CD14-positive monocyte (primary cell): ENCODE measurements around the gene MAT2A. TPM values are rescaled to one million over a fixed set of nuclear protein-coding genes. Genes with fewer than 3 reads are reported as not detected.

Experiments
- DNase-seq, 3 donors: peaks; one replicate each; pipeline ENCODE4 v3.0.0-alpha.2; 2011 to 2022
- H2AFZ ChIP-seq: 2 replicates; pipeline ENCODE4 v1.6.0; 2012; ENCODE audit warnings: mild to moderate bottlenecking, low read depth, low read length, inconsistent platforms; ENCODE audit not compliant: insufficient read depth, poor library complexity, severe bottlenecking
- H3K27ac ChIP-seq, 2 donors: 1 replicate in 1 of 2; 2 replicates in 1 of 2; pipeline ENCODE4 v1.5.1; 2012 to 2013; ENCODE audit warnings: low read length in 2 of 2, control low read depth in 1 of 2, inconsistent platforms in 1 of 2, low read depth in 1 of 2, mild to moderate bottlenecking in 1 of 2
- H3K27me3 ChIP-seq, 2 donors: one replicate each; pipeline versions ENCODE4 v1.6.0 to v1.6.1; 2011 to 2013; ENCODE audit warnings: low read length in 2 of 2; ENCODE audit not compliant: control insufficient read depth in 2 of 2, insufficient read depth in 2 of 2
- H3K36me3 ChIP-seq, 2 donors: replicated peaks in 1 of 2; 1 replicate in 1 of 2; 2 replicates in 1 of 2; pipeline versions ENCODE4 v1.5.1 to v1.6.1; 2012 to 2013; ENCODE audit warnings: low read length in 2 of 2, control low read depth in 1 of 2, inconsistent platforms in 1 of 2, mild to moderate bottlenecking in 1 of 2; ENCODE audit not compliant: insufficient read depth in 2 of 2, control insufficient read depth in 1 of 2
- H3K4me1 ChIP-seq, 2 donors: 1 replicate in 1 of 2; 2 replicates in 1 of 2; pipeline versions ENCODE4 v1.5.1 to v1.6.1; 2012 to 2013; ENCODE audit warnings: low read length in 2 of 2, control low read depth in 1 of 2, inconsistent platforms in 1 of 2, mild to moderate bottlenecking in 1 of 2, moderate library complexity in 1 of 2; ENCODE audit not compliant: insufficient read depth in 2 of 2, control insufficient read depth in 1 of 2
- H3K4me2 ChIP-seq: replicated peaks from 2 replicates; pipeline ENCODE3; 2012; ENCODE audit warnings: low read length, moderate library complexity, mild to moderate bottlenecking; ENCODE audit not compliant: poor library complexity, severe bottlenecking; ENCODE audit errors: extremely low read depth
- H3K4me3 ChIP-seq, 3 experiments: fragments of 200-600 bp in 1 of 3; sonication (generic) in 1 of 3; replicated peaks in 1 of 3; 1 replicate in 2 of 3; 2 replicates in 1 of 3; pipeline ENCODE4 v1.5.1; 2011 to 2013; ENCODE audit warnings: low read length in 3 of 3, mild to moderate bottlenecking in 3 of 3, control low read depth in 2 of 3, low read depth in 2 of 3, inconsistent platforms in 1 of 3, moderate library complexity in 1 of 3
- H3K79me2 ChIP-seq: 2 replicates; pipeline ENCODE4 v1.6.0; 2012; ENCODE audit warnings: mild to moderate bottlenecking, control low read depth, inconsistent platforms, low read length, moderate library complexity; ENCODE audit not compliant: insufficient read depth
- H3K9ac ChIP-seq: 2 replicates; pipeline ENCODE4 v1.6.0; 2017; ENCODE audit warnings: low read length, mild to moderate bottlenecking; ENCODE audit not compliant: insufficient read depth, poor library complexity, severe bottlenecking
- H3K9me3 ChIP-seq, 2 donors: replicated peaks in 1 of 2; 1 replicate in 1 of 2; 2 replicates in 1 of 2; pipeline versions ENCODE4 v1.5.1 to v1.6.1; 2012 to 2013; ENCODE audit warnings: low read length in 2 of 2, control low read depth in 1 of 2; ENCODE audit not compliant: control insufficient read depth in 1 of 2, insufficient read depth in 1 of 2
- H4K20me1 ChIP-seq: 2 replicates; pipeline ENCODE4 v1.6.0; 2012; ENCODE audit warnings: mild to moderate bottlenecking, low read length, control low read depth, moderate library complexity; ENCODE audit not compliant: insufficient read depth
- H3K27ac Mint-ChIP-seq, 7 donors: one replicate each; pipeline ENCODE4 v1.8.0; 2020; ENCODE audit warnings: mild to moderate bottlenecking in 7 of 7, mixed read lengths in 7 of 7, moderate library complexity in 6 of 7, inconsistent platforms in 2 of 7
- H3K27me3 Mint-ChIP-seq, 3 donors: one replicate each; pipeline ENCODE4 v1.8.0; 2021 to 2022; ENCODE audit warnings: low read depth in 3 of 3, mild to moderate bottlenecking in 3 of 3, mixed read lengths in 3 of 3, moderate library complexity in 3 of 3, inconsistent platforms in 1 of 3
- H3K36me3 Mint-ChIP-seq, 2 donors: one replicate each; pipeline ENCODE4 v1.8.0; 2020; ENCODE audit warnings: mixed read lengths in 2 of 2, inconsistent platforms in 1 of 2, mild to moderate bottlenecking in 1 of 2
- H3K4me1 Mint-ChIP-seq: one replicate; pipeline ENCODE4 v1.8.0; 2020; ENCODE audit warnings: mild to moderate bottlenecking, mixed read lengths
- H3K4me3 Mint-ChIP-seq, 2 donors: one replicate each; pipeline ENCODE4 v1.8.0; 2020; ENCODE audit warnings: mild to moderate bottlenecking in 2 of 2, mixed read lengths in 2 of 2, moderate library complexity in 1 of 2
- H3K9me3 Mint-ChIP-seq, 7 donors: one replicate each; pipeline ENCODE4 v1.8.0; 2020 to 2022; ENCODE audit warnings: mixed read lengths in 7 of 7, mild to moderate bottlenecking in 6 of 7, moderate library complexity in 6 of 7, inconsistent platforms in 2 of 7
- CTCF ChIP-seq: fragments of 200-600 bp; IDR thresholded peaks from one replicate; pipeline ENCODE4 v1.8.0; 2022; ENCODE audit warnings: antibody characterized with exemption, mild to moderate bottlenecking
- WGBS: methylation state at CpG from one replicate; pipeline ENCODE4 v1.1.5; 2013; ENCODE audit warnings: missing lambda C conversion rate; ENCODE audit not compliant: insufficient coverage; 5-methylcytosine and 5-hydroxymethylcytosine counted together
- intact Hi-C, 2 donors: fragments of 100-400 bp; cut with micrococcal nuclease; formaldehyde crosslinking; loops; one replicate each; pipeline versions ENCODE4 v1.15.0 to v1.15.1; 2023
- polyA plus RNA-seq, 3 donors: library from polyadenylated mRNA; depleted of rRNA in 1 of 3; unstranded in 2 of 3; stranded (reverse) in 1 of 3; fragments of 300-500 nt in 2 of 3; fragments of >200 nt in 1 of 3; fragmentation: Illumina TruSeq in 2 of 3; gene quantifications; 1 replicate in 2 of 3; 2 replicates in 1 of 3; pipeline ENCODE4 v1.2.3, GENCODE V29; 2012 to 2021

MAT2A gene
- polyA plus RNA-seq, 3 donors = 97.0 to 454 (median 117) TPM

GRCh38 chr2:85588645-85589044, 49.7 kb downstream of the MAT2A start:
- Histone ChIP-seq H3K79me2 (peaks cover 63% of the 10 kb centered on the region), H3K4me3 (peak overlapping the region in 1 of 3 experiments; percentile 61), H3K27ac (peak overlapping the region; percentile 69 to 74), H3K27me3 (no peaks in the 10 kb centered on the region), H2AFZ (no peak overlapping the region), H4K20me1 (no peaks in the 10 kb centered on the region), H3K9ac (no peak overlapping the region), H3K4me1 (peaks cover 84 to 87% of the 10 kb centered on the region in 2 donors), H3K4me2 (peak overlapping the region; percentile 69), H3K36me3 (peaks cover 0 to 6% of the 10 kb centered on the region in 2 donors), H3K9me3 (no peaks in the 10 kb centered on the region)
- Mint-ChIP-seq H3K4me3 (peak overlapping the region in 1 of 2 donors; percentile 73), H3K36me3 (peaks cover 13 to 18% of the 10 kb centered on the region in 2 donors), H3K4me1 (peaks cover 83% of the 10 kb centered on the region), H3K27ac (peak overlapping the region; percentile 85 to 95 (median 91)), H3K9me3 (no peaks in the 10 kb centered on the region), H3K27me3 (peaks cover 0 to 2% (median 0%) of the 10 kb centered on the region in 3 donors)
- 27% methylated on average over 2 of the region's 4 CpGs for WGBS
- intact Hi-C loops = loop anchor here in 1 of 2 donors (5.0 kb wide), 1 partner anchor 114 kb away; no protein-coding TSS in a partner anchor
- no peak for DNase-seq
- TF ChIP-seq CTCF = no peak

GRCh38 chr2:85589181-85589580, 50.2 kb downstream of the MAT2A start:
- no peak for TF ChIP-seq CTCF
- Mint-ChIP-seq H3K36me3 (peaks cover 13 to 18% of the 10 kb centered on the region in 2 donors), H3K27me3 (peaks cover 0 to 2% (median 0%) of the 10 kb centered on the region in 3 donors), H3K4me1 (peaks cover 82% of the 10 kb centered on the region), H3K9me3 (no peaks in the 10 kb centered on the region), H3K4me3 (no peak overlapping the region), H3K27ac (peak overlapping the region in 3 of 7 donors; percentile 46 to 85 (median 68))
- no peak overlapping the region for H3K4me3 ChIP-seq
- DNase-seq = no peak
- no peak overlapping the region for H2AFZ ChIP-seq
- H3K36me3 ChIP-seq = peaks cover 0 to 6% of the 10 kb centered on the region in 2 donors
- intact Hi-C loops = loop anchor here in 1 of 2 donors (5.0 kb wide), 1 partner anchor 113 kb away; no protein-coding TSS in a partner anchor
- H3K27me3 ChIP-seq = no peaks in the 10 kb centered on the region
- no peaks in the 10 kb centered on the region for H3K9me3 ChIP-seq
- H3K4me1 ChIP-seq = peaks cover 81 to 84% of the 10 kb centered on the region in 2 donors
- peaks cover 68% of the 10 kb centered on the region for H3K79me2 ChIP-seq
- no peak overlapping the region for H3K4me2 ChIP-seq
- no peak overlapping the region for H3K9ac ChIP-seq
- no peaks in the 10 kb centered on the region for H4K20me1 ChIP-seq
- WGBS = 100% methylated on average over 1 of the region's 4 CpGs
- H3K27ac ChIP-seq = peak overlapping the region; percentile 69 to 74
